ENCODE results near the gene CCDC24.

Gene CCDC24

DNA sequence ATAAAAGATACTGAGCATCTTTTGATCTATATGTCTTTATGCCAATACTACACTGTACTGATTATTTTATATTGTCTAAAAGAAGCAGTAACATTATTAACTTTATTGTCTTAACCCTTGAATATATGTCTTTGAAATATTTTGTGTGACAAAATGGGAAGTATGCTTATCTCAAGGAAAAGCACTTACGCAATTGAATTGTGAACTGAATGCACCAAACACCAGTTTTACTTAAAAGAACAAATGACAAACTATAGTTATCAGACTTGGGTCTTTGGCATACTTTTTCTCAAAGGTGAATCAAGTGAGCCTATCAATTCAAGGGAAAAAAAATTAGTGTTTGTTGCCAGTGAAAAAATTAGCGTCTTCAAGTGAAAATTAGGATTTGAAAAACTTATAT is 49.0 kb downstream of the CCDC24 start:
- no peak for DNase-seq (ENCODE audit: low spot score)

DNA sequence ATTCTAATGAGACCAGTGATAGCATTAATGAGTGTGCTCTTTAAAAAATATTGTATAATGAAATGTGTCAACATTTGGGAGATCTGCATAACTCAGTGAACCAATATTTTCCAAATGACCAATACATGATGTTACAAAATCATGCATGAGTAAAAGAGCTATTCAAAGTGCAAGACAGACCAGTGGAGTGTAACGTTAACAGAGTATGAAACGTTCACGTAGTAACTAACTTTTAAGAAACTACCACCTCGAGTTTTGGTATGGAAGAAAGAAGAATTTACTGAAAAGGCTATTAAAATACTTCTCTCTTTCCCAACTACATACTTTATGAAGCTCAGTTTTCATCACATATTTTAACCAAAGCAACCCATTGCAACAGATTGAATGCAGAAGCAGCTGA is 49.4 kb downstream of the CCDC24 start:
- no peak for DNase-seq (ENCODE audit: low spot score)

DNA sequence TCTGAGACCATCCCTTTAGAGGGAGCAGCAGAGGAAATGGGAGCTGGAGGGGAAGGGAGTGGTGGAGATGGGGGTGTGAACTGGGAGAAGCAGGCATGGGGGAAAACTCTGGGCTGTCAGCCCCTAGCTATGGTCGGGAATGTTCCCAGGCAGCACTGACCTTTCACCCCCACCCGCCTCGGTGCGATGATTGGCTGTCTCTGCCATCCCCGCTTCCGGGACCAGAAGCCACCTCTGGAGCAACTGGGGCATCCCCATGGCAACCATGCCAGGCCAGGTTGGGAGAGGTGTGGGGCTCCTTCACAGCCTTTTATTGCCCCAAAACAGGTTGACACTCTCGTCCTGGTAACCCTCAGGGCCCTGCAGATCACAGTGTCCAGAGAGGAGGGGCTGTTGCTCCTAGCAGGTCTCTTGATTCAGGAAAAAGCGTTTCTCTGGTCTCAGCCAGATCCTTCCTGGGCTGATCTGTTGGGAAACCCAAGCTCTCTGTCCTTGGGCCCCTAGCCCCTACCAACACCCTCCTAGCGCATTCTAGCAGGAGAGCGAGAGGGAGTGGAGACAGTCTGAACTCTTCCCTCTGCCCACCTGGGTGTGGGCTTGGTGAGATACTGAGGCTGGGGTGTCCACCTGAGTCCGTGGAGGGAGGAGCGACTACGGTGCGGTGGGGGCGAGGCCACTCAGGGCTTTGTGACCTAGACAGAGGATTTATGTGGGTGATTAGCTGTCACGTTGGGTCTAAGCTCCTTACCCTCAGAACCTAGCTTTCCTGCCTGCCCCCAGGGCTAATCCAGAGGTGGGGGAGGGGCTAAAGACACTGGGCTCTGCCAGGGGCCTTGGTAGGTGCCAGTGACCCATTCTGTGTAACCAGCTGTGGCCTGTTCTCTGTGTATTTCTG is 52.0 kb downstream of the CCDC24 start:
- no peak for DNase-seq (ENCODE audit: low spot score)

DNA sequence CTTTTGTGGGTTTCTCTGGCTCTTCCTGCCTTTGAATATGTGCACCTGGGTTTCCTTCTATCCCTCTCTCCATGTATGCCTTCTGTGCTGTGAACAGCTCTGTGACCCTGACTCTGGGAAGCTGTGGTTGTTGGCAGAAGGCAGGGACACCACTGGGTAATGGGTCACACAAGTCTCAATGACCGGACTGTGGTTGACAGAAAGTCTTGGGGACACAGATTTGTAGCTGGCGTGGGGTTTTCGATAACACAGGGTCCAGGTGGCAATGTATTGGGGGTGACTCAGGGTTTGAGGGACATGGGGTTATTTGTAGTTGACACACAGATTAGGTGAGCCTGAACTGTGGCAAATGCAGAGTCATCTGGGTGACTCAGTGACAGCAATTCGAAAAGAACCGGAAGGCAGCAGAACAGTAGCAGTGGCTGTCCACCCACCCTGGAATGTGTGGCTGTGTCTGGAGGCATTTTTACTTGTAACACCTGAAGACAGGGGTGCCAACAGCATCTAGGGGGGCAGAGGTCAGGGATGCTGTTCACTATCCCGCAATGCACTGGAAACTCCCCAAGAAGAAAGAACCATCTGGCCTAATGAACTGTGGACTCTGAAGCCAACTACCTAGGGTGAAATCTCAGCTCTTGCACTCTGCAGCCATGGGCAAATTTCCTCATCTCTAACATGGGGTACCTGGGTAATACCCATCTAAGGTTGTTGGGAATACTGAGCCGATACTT is 52.8 kb downstream of the CCDC24 start:
- no peak for DNase-seq (ENCODE audit: low spot score)

DNA sequence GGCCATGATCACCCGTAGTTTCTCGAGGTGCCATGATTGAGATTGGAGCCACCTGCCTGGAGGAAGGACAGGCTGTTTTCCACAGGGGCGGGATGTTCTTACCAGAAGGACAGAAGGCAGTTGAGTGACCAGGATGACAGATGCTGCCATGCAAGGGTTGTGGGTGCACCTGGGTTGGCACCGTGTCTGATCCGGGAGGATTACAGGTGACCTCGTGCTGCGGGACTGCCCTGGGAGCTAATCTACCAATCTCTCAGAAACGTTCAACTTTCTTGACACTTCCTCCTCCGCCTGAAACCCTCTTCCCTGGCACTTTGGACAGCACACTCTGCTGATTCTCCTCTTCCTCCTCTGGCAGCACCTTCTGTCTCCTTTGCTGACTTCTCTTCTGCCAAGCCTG is 53.7 kb downstream of the CCDC24 start:
- no peak for DNase-seq (ENCODE audit: low spot score)

Data from iPS-NIHi11 (cell line).